Renal pelvis (tissue), 12 donors: ENCODE results near the gene CYBRD1. TPM values are rescaled to one million over a fixed set of nuclear protein-coding genes. Genes with fewer than 3 reads are reported as not detected.
"Not testable (repeated sequence)": the region's sequence is repeated elsewhere in the genome, so short reads cannot be mapped to it uniquely, and the experiment has no call there.

Source experiments
- DNase-seq: peaks from one replicate; pipeline ENCODE4 v3.0.0-alpha.2; 2013
- long read RNA-seq, 16 experiments: transcript quantifications; one replicate each; lab custom pipeline, GENCODE V29; 2026
- polyA plus RNA-seq, 3 donors: library from polyadenylated mRNA; unstranded; fragments of 120-200 nt; gene quantifications; one replicate each; pipeline ENCODE4 v1.2.1, GENCODE V29; 2013; ENCODE audit not compliant: insufficient read length in 3 of 3

The CYBRD1 gene
- 10 to 100 TPM; 34.0 to 40.3 (median 36.0) TPM for polyA plus RNA-seq
- long read RNA-seq, donor 1, full-length matches to known transcripts = 10 of 10 reads
- long read RNA-seq, donor 1, partial matches to known transcripts = 0 of 10 reads
- long read RNA-seq, donor 1, other reads (novel, unspliced or antisense) = 0 of 10 reads
- long read RNA-seq, donor 2, full-length matches to known transcripts = 19 of 24 reads
- long read RNA-seq, donor 2, partial matches to known transcripts = 0 of 24 reads
- long read RNA-seq, donor 2, other reads (novel, unspliced or antisense) = 5 of 24 reads
- long read RNA-seq, donor 3, full-length matches to known transcripts = 17 of 17 reads
- long read RNA-seq, donor 3, partial matches to known transcripts = 0 of 17 reads
- long read RNA-seq, donor 3, other reads (novel, unspliced or antisense) = 0 of 17 reads
- long read RNA-seq, donor 4, full-length matches to known transcripts = 13 of 13 reads
- long read RNA-seq, donor 4, partial matches to known transcripts = 0 of 13 reads
- long read RNA-seq, donor 4, other reads (novel, unspliced or antisense) = 0 of 13 reads
- long read RNA-seq, donor 5, full-length matches to known transcripts = 6 of 6 reads
- long read RNA-seq, donor 5, partial matches to known transcripts = 0 of 6 reads
- long read RNA-seq, donor 5, other reads (novel, unspliced or antisense) = 0 of 6 reads
- long read RNA-seq, donor 6, full-length matches to known transcripts = 10 of 10 reads
- long read RNA-seq, donor 6, partial matches to known transcripts = 0 of 10 reads
- long read RNA-seq, donor 6, other reads (novel, unspliced or antisense) = 0 of 10 reads
- long read RNA-seq, donor 7, full-length matches to known transcripts = 13 of 13 reads
- long read RNA-seq, donor 7, partial matches to known transcripts = 0 of 13 reads
- long read RNA-seq, donor 7, other reads (novel, unspliced or antisense) = 0 of 13 reads
- long read RNA-seq, donor 8, full-length matches to known transcripts = 49 of 67 reads
- long read RNA-seq, donor 8, partial matches to known transcripts = 13 of 67 reads
- long read RNA-seq, donor 8, other reads (novel, unspliced or antisense) = 5 of 67 reads
- long read RNA-seq, donor 9, full-length matches to known transcripts = 22 of 22 reads
- long read RNA-seq, donor 9, partial matches to known transcripts = 0 of 22 reads
- long read RNA-seq, donor 9, other reads (novel, unspliced or antisense) = 0 of 22 reads
- long read RNA-seq, donor 10, full-length matches to known transcripts = 7 of 7 reads
- long read RNA-seq, donor 10, partial matches to known transcripts = 0 of 7 reads
- long read RNA-seq, donor 10, other reads (novel, unspliced or antisense) = 0 of 7 reads
- long read RNA-seq, donor 11, full-length matches to known transcripts = 8 of 14 reads
- long read RNA-seq, donor 11, partial matches to known transcripts = 6 of 14 reads
- long read RNA-seq, donor 11, other reads (novel, unspliced or antisense) = 0 of 14 reads
- long read RNA-seq, donor 12, full-length matches to known transcripts = 18 of 23 reads
- long read RNA-seq, donor 12, partial matches to known transcripts = 0 of 23 reads
- long read RNA-seq, donor 12, other reads (novel, unspliced or antisense) = 5 of 23 reads
- long read RNA-seq, donor 13, full-length matches to known transcripts = 2 of 9 reads
- long read RNA-seq, donor 13, partial matches to known transcripts = 7 of 9 reads
- long read RNA-seq, donor 13, other reads (novel, unspliced or antisense) = 0 of 9 reads
- long read RNA-seq, donor 14 = 0 reads
- long read RNA-seq, donor 15, full-length matches to known transcripts = 13 of 13 reads
- long read RNA-seq, donor 15, partial matches to known transcripts = 0 of 13 reads
- long read RNA-seq, donor 15, other reads (novel, unspliced or antisense) = 0 of 13 reads
- long read RNA-seq, donor 16, full-length matches to known transcripts = 12 of 12 reads
- long read RNA-seq, donor 16, partial matches to known transcripts = 0 of 12 reads
- long read RNA-seq, donor 16, other reads (novel, unspliced or antisense) = 0 of 12 reads

- DNase-seq = peak; percentile 64
Observed at GRCh38 chr2:171522052-171522787, at the start of gene CYBRD1. TSS of gene CYBRD1 (plus strand) at chr2:171522474. CDS start at chr2:171522546, 72 bp downstream.

- DNase-seq = no peak
Observed at GRCh38 chr2:171475979-171476378, 46.3 kb upstream of the CYBRD1 start.

- DNase-seq = no peak
Observed at GRCh38 chr2:171478345-171478744, 43.9 kb upstream of the CYBRD1 start.

- DNase-seq = no peak
Observed at GRCh38 chr2:171479154-171479814, 43.0 kb upstream of the CYBRD1 start.

- DNase-seq = peak; percentile 71
Observed at GRCh38 chr2:171480908-171481307, 41.4 kb upstream of the CYBRD1 start.

- no peak for DNase-seq
Observed at GRCh38 chr2:171482308-171482707, 40.0 kb upstream of the CYBRD1 start.

- DNase-seq = peak; percentile 51
Observed at GRCh38 chr2:171482877-171483276, 39.4 kb upstream of the CYBRD1 start.

- DNase-seq = no peak
Observed at GRCh38 chr2:171483793-171484192, 38.5 kb upstream of the CYBRD1 start.

GRCh38 chr2:171485116-171485515 is 37.2 kb upstream of the CYBRD1 start:
- DNase-seq = no peak

GRCh38 chr2:171487201-171487600 is 35.1 kb upstream of the CYBRD1 start:
- no peak for DNase-seq

GRCh38 chr2:171487803-171488259 is 34.4 kb upstream of the CYBRD1 start:
- DNase-seq = no peak

GRCh38 chr2:171490577-171490976 is 31.7 kb upstream of the CYBRD1 start:
- DNase-seq = no peak

- no peak for DNase-seq
Observed at GRCh38 chr2:171491292-171491691, 31.0 kb upstream of the CYBRD1 start.

- DNase-seq = no peak
Observed at GRCh38 chr2:171492664-171493063, 29.6 kb upstream of the CYBRD1 start.

- not testable (repeated sequence) for DNase-seq
Observed at GRCh38 chr2:171497664-171498063, 24.6 kb upstream of the CYBRD1 start.

- no peak for DNase-seq
Observed at GRCh38 chr2:171505374-171505773, 16.9 kb upstream of the CYBRD1 start.

- DNase-seq = no peak
Observed at GRCh38 chr2:171509945-171510731, 12.1 kb upstream of the CYBRD1 start.

GRCh38 chr2:171512014-171512413 is 10.3 kb upstream of the CYBRD1 start:
- no peak for DNase-seq
